GM06990 (cell line): ENCODE results near the gene C8B.

Experiments
- DNase-seq: peaks from one replicate; pipeline ENCODE4 v3.0.0-alpha.2; 2011; ENCODE audit not compliant: insufficient read length; ENCODE audit errors: extremely low read depth
- H3K27me3 ChIP-seq: replicated peaks from 2 replicates; pipeline ENCODE4 v1.6.0; 2011; ENCODE audit warnings: low read length; ENCODE audit not compliant: control insufficient read depth, insufficient read depth
- H3K36me3 ChIP-seq: 2 replicates; pipeline ENCODE4 v1.5.1; 2011; ENCODE audit warnings: low read length; ENCODE audit not compliant: control insufficient read depth, insufficient read depth
- H3K4me3 ChIP-seq: replicated peaks from 2 replicates; pipeline ENCODE4 v1.5.1; 2011; ENCODE audit warnings: low read depth, mild to moderate bottlenecking, control low read depth, low read length
- TF ChIP-seq, protein P1 (sequence below): IDR thresholded peaks from 2 replicates; pipeline ENCODE4 v1.5.1; 2011; ENCODE audit warnings: low read length, control low read depth, mild to moderate bottlenecking, inconsistent platforms; ENCODE audit not compliant: insufficient read depth, poor library complexity, severe bottlenecking

C8B gene

DNA sequence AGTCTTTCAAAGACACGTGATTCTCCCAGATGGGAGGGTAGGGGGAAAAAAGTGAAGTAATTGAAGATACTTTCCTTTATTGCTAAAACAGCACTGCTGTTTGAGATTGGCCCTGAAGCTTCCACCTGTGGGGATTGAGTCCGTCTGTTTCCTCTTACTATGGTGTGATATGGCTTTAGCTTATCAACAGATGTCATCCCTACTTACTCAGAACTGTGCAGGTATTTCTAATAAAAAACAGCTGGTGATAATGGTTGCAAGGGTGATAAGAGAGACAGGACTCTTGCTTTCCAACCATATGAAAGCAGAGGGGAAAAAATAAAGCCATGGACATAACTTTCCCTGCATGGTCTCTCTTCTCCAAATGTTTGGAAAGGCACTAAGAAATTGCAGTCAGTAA is 41.7 kb upstream of the C8B start:
- Histone ChIP-seq H3K4me3 (no peak overlapping the region), H3K27me3 (no peaks in the 10 kb centered on the region), H3K36me3 (no peaks in the 10 kb centered on the region)
- TF ChIP-seq, protein P1, sequence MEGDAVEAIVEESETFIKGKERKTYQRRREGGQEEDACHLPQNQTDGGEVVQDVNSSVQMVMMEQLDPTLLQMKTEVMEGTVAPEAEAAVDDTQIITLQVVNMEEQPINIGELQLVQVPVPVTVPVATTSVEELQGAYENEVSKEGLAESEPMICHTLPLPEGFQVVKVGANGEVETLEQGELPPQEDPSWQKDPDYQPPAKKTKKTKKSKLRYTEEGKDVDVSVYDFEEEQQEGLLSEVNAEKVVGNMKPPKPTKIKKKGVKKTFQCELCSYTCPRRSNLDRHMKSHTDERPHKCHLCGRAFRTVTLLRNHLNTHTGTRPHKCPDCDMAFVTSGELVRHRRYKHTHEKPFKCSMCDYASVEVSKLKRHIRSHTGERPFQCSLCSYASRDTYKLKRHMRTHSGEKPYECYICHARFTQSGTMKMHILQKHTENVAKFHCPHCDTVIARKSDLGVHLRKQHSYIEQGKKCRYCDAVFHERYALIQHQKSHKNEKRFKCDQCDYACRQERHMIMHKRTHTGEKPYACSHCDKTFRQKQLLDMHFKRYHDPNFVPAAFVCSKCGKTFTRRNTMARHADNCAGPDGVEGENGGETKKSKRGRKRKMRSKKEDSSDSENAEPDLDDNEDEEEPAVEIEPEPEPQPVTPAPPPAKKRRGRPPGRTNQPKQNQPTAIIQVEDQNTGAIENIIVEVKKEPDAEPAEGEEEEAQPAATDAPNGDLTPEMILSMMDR: no peak
- DNase-seq: no peak

GRCh38 chr1:57003398-57004139 is 37.8 kb upstream of the C8B start:
- no peak for DNase-seq
- no peaks in the 10 kb centered on the region; the same call in 1 of the 2 replicates for H3K27me3 ChIP-seq
- TF ChIP-seq, protein P1: no peak
- H3K4me3 ChIP-seq: no peak overlapping the region
- H3K36me3 ChIP-seq: no peaks in the 10 kb centered on the region

DNA sequence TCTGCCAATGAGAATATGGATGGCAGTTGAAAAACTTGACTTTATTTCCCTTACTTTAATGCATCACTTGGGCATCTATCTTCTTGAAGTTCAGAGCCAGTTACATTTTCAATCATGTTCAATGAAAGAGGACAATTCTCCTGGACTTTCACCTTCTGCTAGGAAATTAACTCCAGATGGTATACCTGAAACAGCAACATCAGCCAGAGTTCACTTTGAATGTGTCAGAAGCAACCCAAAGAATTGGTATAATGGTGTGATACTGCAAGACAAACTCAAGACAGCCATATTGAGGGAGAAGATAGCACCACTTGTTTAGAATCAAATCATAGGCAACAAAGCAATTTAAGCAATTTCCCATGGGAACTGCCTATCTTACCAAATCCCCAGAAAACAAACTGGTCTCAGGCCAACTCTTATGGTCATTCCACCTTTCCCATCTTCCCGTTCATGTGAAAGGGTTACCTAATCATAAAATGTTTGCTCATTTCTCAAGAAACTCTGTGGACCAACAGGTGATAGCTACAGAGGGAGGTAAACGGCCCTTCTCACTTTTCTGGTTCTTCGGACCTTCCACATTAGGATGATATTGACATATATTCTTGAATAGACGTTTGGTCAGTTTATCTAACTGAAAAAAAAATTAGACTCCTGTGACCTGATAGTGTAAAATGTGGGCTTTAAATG is 29.7 kb upstream of the C8B start:
- Histone ChIP-seq H3K36me3 (no peaks in the 10 kb centered on the region), H3K27me3 (no peaks in the 10 kb centered on the region; the same call in 1 of the 2 replicates), H3K4me3 (no peak overlapping the region)
- no peak for DNase-seq
- TF ChIP-seq, protein P1: no peak

GRCh38 chr1:56993475-56993874 is 27.7 kb upstream of the C8B start:
- DNase-seq: no peak
- H3K36me3 ChIP-seq: no peaks in the 10 kb centered on the region
- TF ChIP-seq, protein P1: no peak
- H3K27me3 ChIP-seq: no peaks in the 10 kb centered on the region; the same call in 1 of the 2 replicates
- no peak overlapping the region for H3K4me3 ChIP-seq

- Histone ChIP-seq H3K4me3 (no peak overlapping the region), H3K36me3 (no peaks in the 10 kb centered on the region), H3K27me3 (no peaks in the 10 kb centered on the region)
- TF ChIP-seq, protein P1: no peak
- DNase-seq: no peak
These were observed 26.7 kb upstream of the C8B start for GRCh38 chr1:56992318-56993125.
